ENCODE data around the gene DNAJC11.

DNA sequence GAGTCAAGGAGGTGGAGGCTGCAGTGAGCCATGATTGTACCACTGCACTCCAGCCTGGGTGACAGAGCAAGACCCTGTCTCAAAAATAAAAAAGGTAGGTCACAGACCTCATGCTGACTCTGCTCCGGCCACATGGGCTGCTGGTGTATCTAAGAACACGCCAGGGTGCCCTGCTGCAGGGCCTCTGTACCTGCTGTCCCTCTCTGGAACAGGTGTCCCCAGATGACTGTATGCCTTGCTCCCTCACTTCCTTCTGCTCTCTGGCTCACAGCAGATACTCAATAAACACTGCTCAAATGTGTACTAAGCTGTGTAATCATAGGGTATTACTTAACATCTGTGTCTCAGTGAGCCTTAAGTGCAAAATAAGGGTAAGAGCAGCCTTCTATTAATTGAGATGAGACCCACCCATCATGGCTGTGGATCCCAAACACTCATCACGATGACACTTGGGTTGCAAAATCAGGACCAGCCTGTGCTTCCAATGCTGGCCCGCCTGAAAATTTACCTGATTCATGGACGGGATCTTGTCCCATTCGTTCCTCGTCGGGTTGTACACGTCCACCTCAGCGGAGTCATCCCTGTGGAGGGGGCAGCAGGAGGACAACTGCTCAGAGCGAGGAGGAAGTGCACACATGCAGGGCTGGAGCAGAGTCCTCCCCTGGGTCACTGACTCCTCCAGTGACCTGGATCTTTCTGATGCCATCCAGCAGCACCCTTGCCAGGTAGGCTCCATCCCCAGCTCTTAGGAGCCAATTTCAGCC lies 106.5 kb downstream of the DNAJC11 start:
- TF ChIP-seq CTCF (IDR thresholded peaks at IDR 0.05) = no peak
- TF ChIP-seq POLR2A (IDR thresholded peaks at IDR 0.05) = no peak

All from breast epithelium (tissue), 3 donors.